ENCODE data around the gene FBLN7.

GRCh38 chr2:112142525-112143078 lies 4.4 kb downstream of the FBLN7 start:
- no peak for TF ChIP-seq CTCF (IDR thresholded peaks at IDR 0.05)
- no peak for TF ChIP-seq POLR2AphosphoS5 (IDR thresholded peaks at IDR 0.05)
- no peak for TF ChIP-seq POLR2A (IDR thresholded peaks at IDR 0.05)
